ENCODE data around the gene KIAA1217.

- TF ChIP-seq CBFB (CRISPR knock-in tag; IDR thresholded peaks at IDR 0.05; ENCODE audit: low read depth) (no peak), MLX (CRISPR knock-in tag; IDR thresholded peaks at IDR 0.05) (no peak), CTCF (IDR thresholded peaks at IDR 0.05) (no peak), ZNF512 (CRISPR knock-in tag; IDR thresholded peaks at IDR 0.05; ENCODE audit: borderline replicate concordance) (no peak)
Measured at GRCh38 chr10:24277277-24277676, 68.3 kb downstream of the KIAA1217 start.
